SK-N-SH (cell line): ENCODE results near the gene POC1B. TPM values are rescaled to one million over a fixed set of nuclear protein-coding genes. Genes with fewer than 3 reads are reported as not detected.

Experiments used
- CTCF ChIA-PET: fragments of 300-600, 350-600 bp; formaldehyde crosslinking; extraction: SDS; loops from one replicate; lab custom pipeline; 2021; lab: Yijun Ruan, JAX
- POLR2A ChIA-PET: fragments of 350-600 bp; sonication (Branson Sonifier 250); formaldehyde crosslinking; extraction: SDS; loops from one replicate; lab custom pipeline; 2020; ENCODE audit warnings: antibody characterized with exemption, inconsistent platforms; lab: Yijun Ruan, JAX
- DNase-seq: peaks from one replicate; pipeline ENCODE4 v3.0.0; 2012
- H2AFZ ChIP-seq: fragments of 200-600 bp; sonication (generic); 2 replicates; pipeline ENCODE4 v1.8.1; 2016; ENCODE audit warnings: antibody characterized with exemption, mild to moderate bottlenecking, low read depth
- H3F3A ChIP-seq: fragments of 200-600 bp; sonication (generic); replicated peaks from 2 replicates; pipeline ENCODE3; 2016; ENCODE audit warnings: antibody characterized with exemption, mild to moderate bottlenecking; ENCODE audit not compliant: insufficient read depth
- H3K27ac ChIP-seq, 2 experiments: fragments of 200-500 bp in 1 of 2; fragments of 200-600 bp in 1 of 2; sonication (Bioruptor generic) in 1 of 2; sonication (generic), shearing (Covaris generic) in 1 of 2; 2 replicates each; pipeline versions ENCODE4 v1.5.1 to v1.6.1; 2014 to 2016; ENCODE audit warnings: low read depth in 2 of 2, inconsistent platforms in 1 of 2, low read length in 1 of 2, mild to moderate bottlenecking in 1 of 2, mixed read lengths in 1 of 2
- H3K27me3 ChIP-seq: fragments of 200-600 bp; sonication (generic), shearing (Covaris generic); 2 replicates; pipeline ENCODE4 v1.6.1; 2016; ENCODE audit warnings: mixed run types; ENCODE audit not compliant: insufficient read depth
- H3K36me3 ChIP-seq, 2 experiments: fragments of 200-500 bp in 1 of 2; fragments of 200-600 bp in 1 of 2; sonication (Bioruptor generic) in 1 of 2; sonication (generic) in 1 of 2; replicated peaks in 1 of 2; 2 replicates each; pipeline versions ENCODE3 to v1.5.1; 2014 to 2016; ENCODE audit warnings: low read length in 1 of 2, mild to moderate bottlenecking in 1 of 2; ENCODE audit not compliant: insufficient read depth in 2 of 2, control insufficient read depth in 1 of 2
- H3K4me1 ChIP-seq, 2 experiments: fragments of 200-500 bp in 1 of 2; fragments of 200-600 bp in 1 of 2; sonication (Bioruptor generic) in 1 of 2; sonication (generic), shearing (Covaris generic) in 1 of 2; 2 replicates each; pipeline versions ENCODE4 v1.5.1 to v1.6.1; 2014 to 2016; ENCODE audit warnings: low read depth in 1 of 2, low read length in 1 of 2, mixed run types in 1 of 2; ENCODE audit not compliant: insufficient read depth in 2 of 2, control insufficient read depth in 1 of 2
- H3K4me2 ChIP-seq: fragments of 200-600 bp; sonication (generic), shearing (Covaris generic); 2 replicates; pipeline ENCODE4 v1.6.1; 2017; ENCODE audit warnings: mixed run types
- H3K4me3 ChIP-seq, 2 experiments: fragments of 200-500 bp in 1 of 2; fragments of 200-600 bp in 1 of 2; sonication (Bioruptor generic) in 1 of 2; sonication (generic), shearing (Covaris generic) in 1 of 2; 2 replicates each; pipeline versions ENCODE4 v1.5.1 to v1.8.1; 2014 to 2016; ENCODE audit warnings: low read depth in 2 of 2, inconsistent platforms in 1 of 2, low read length in 1 of 2, mild to moderate bottlenecking in 1 of 2, mixed read lengths in 1 of 2, moderate library complexity in 1 of 2
- H3K79me2 ChIP-seq: fragments of 200-600 bp; sonication (generic); 2 replicates; pipeline ENCODE4 v1.8.1; 2017; ENCODE audit warnings: mild to moderate bottlenecking; ENCODE audit not compliant: insufficient read depth
- H3K9ac ChIP-seq: fragments of 200-600 bp; sonication (generic); 2 replicates; pipeline ENCODE4 v1.6.1; 2017; ENCODE audit warnings: mixed run types
- H3K9me2 ChIP-seq: fragments of 200-600 bp; sonication (generic); 2 replicates; pipeline ENCODE4 v1.6.1; 2017; ENCODE audit warnings: mixed run types
- H3K9me3 ChIP-seq: fragments of 200-600 bp; sonication (generic); 2 replicates; pipeline ENCODE4 v1.6.1; 2017; ENCODE audit warnings: mixed run types, mild to moderate bottlenecking, moderate library complexity
- H4K20me1 ChIP-seq: fragments of 200-600 bp; sonication (generic); 2 replicates; pipeline ENCODE4 v1.6.1; 2017; ENCODE audit warnings: mild to moderate bottlenecking, mixed run types; ENCODE audit not compliant: insufficient read depth
- ELF1 ChIP-seq: IDR thresholded peaks from 2 replicates; pipeline ENCODE4 v1.4.0; 2012
- EZH2phosphoT487 ChIP-seq: fragments of 200-600 bp; sonication (generic); IDR thresholded peaks from 2 replicates; pipeline ENCODE4 v1.6.1; 2017; ENCODE audit warnings: low read depth, mixed run types, mild to moderate bottlenecking, antibody characterized with exemption, moderate library complexity, borderline replicate concordance
- FOXJ3 ChIP-seq: sonication (generic); formaldehyde crosslinking; IDR thresholded peaks from 2 replicates; pipeline ENCODE4 v1.5.1; 2020; ENCODE audit warnings: mild to moderate bottlenecking, missing genetic modification reagents
- MAX ChIP-seq: IDR thresholded peaks from 2 replicates; pipeline ENCODE4 v1.4.0; 2012; ENCODE audit warnings: low read depth
- MXI1 ChIP-seq: IDR thresholded peaks from 2 replicates; pipeline ENCODE4 v1.6.1; 2012; ENCODE audit warnings: mild to moderate bottlenecking, low read depth, low read length, improper control_type of control experiment
- POLR2AphosphoS5 ChIP-seq: IDR thresholded peaks from 2 replicates; pipeline ENCODE4 v1.6.1; 2012; ENCODE audit warnings: low read depth, low read length
- REST ChIP-seq: IDR thresholded peaks from 2 replicates; pipeline ENCODE4 v1.6.1; 2012; ENCODE audit warnings: mild to moderate bottlenecking, low read depth, low read length, moderate library complexity
- SIN3A ChIP-seq: IDR thresholded peaks from 2 replicates; pipeline ENCODE4 v1.6.1; 2012; ENCODE audit warnings: low read depth, mild to moderate bottlenecking, low read length, moderate library complexity, borderline replicate concordance
- TCF12 ChIP-seq: IDR thresholded peaks from 2 replicates; pipeline ENCODE4 v1.4.0; 2012
- WGBS: methylation state at CpG from one replicate; pipeline ENCODE4 v1.1.6; 2017; ENCODE audit warnings: low lambda C conversion rate; 5-methylcytosine and 5-hydroxymethylcytosine counted together
- polyA plus RNA-seq, 3 experiments: library from polyadenylated mRNA; depleted of rRNA; stranded (reverse); fragments of >200 nt; gene quantifications; 2 replicates each; pipeline ENCODE4 v1.2.3, GENCODE V29; 2012

POC1B gene
- polyA plus RNA-seq, 1 of the 3 experiments (the other 2 are of a cell fraction), result 4.0 TPM

GRCh38 chr12:89414322-89414721 is 111.5 kb downstream of the POC1B start:
- Histone ChIP-seq H3K9me3 (no peaks in the 10 kb centered on the region), H3K9me2 (no peaks in the 10 kb centered on the region), H3K36me3 (no peaks in the 10 kb centered on the region), H3K27me3 (no peaks in the 10 kb centered on the region), H3K79me2 (no peaks in the 10 kb centered on the region), H3K4me3 (no peak overlapping the region), H3K4me1 (peaks cover 0 to 30% of the 10 kb centered on the region in 2 experiments; a peak in 2 of 4 replicates), H3K4me2 (no peak overlapping the region), H2AFZ (no peak overlapping the region), H3K9ac (no peak overlapping the region), H3F3A (peaks cover 13% of the 10 kb centered on the region), H3K27ac (no peak overlapping the region), H4K20me1 (no peaks in the 10 kb centered on the region)
- WGBS, result 91% methylated on average over 3 of the region's 3 CpGs
- TF ChIP-seq FOXJ3 (CRISPR knock-in tag) (no peak), ELF1 (no peak), EZH2phosphoT487 (no peak)
- ChIA-PET POLR2A (no interaction called here), CTCF (no interaction called here)
- no peak for DNase-seq

- WGBS, result 80% methylated on average over 3 of the region's 3 CpGs
Observed at GRCh38 chr12:89413234-89413633, 112.6 kb downstream of the POC1B start.

More at GRCh38 chr12:89413234-89413633, 112.6 kb downstream of the POC1B start:
- Histone ChIP-seq H3K9me3 (no peaks in the 10 kb centered on the region), H3K4me2 (no peak overlapping the region), H3K36me3 (no peaks in the 10 kb centered on the region), H4K20me1 (no peaks in the 10 kb centered on the region), H3K79me2 (no peaks in the 10 kb centered on the region), H3K27me3 (no peaks in the 10 kb centered on the region), H3K4me3 (no peak overlapping the region), H3K4me1 (peaks cover 0 to 30% of the 10 kb centered on the region in 2 experiments; a peak in 2 of 4 replicates), H3K27ac (no peak overlapping the region), H3K9me2 (no peaks in the 10 kb centered on the region), H3K9ac (no peak overlapping the region), H2AFZ (no peak overlapping the region), H3F3A (peaks cover 13% of the 10 kb centered on the region)
- TF ChIP-seq MAX (no peak), POLR2AphosphoS5 (no peak), SIN3A (no peak), MXI1 (no peak), TCF12 (no peak), REST (no peak)
- ChIA-PET POLR2A (no interaction called here), CTCF (no interaction called here)
- DNase-seq, result no peak
